Right forelimb (tissue), 1 donor: ENCODE data around the gene MAK.
"Not testable (repeated sequence)": the region's sequence is repeated elsewhere in the genome, so short reads cannot be mapped to it uniquely, and the experiment has no call there.

ENCODE experiments used
- DNase-seq: peaks from one replicate; pipeline ENCODE4 v3.0.0-alpha.2; 2018

Gene MAK

DNA sequence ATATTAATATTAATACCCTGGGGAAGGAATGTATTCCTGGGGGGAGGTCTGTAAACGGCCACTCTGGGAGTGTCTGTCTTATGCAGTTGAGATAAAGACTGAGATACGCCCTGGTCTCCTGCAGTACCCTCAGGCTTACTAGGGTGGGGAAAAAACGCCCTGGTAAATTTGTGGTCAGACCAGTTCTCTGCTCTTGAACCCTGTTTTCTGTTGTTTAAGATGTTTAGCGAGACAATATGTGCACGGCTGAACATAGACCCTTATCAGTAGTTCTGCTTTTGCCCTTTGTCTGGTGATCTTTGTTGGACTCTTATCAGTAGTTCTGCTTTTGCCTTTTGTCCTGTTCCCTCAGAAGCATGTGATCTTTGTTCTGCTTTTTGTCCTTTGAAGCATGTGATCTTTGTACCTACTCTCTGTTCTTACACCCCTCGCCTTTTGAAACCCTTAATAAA is 15.5 kb upstream of the MAK start:
- DNase-seq, result not testable (repeated sequence)

DNA sequence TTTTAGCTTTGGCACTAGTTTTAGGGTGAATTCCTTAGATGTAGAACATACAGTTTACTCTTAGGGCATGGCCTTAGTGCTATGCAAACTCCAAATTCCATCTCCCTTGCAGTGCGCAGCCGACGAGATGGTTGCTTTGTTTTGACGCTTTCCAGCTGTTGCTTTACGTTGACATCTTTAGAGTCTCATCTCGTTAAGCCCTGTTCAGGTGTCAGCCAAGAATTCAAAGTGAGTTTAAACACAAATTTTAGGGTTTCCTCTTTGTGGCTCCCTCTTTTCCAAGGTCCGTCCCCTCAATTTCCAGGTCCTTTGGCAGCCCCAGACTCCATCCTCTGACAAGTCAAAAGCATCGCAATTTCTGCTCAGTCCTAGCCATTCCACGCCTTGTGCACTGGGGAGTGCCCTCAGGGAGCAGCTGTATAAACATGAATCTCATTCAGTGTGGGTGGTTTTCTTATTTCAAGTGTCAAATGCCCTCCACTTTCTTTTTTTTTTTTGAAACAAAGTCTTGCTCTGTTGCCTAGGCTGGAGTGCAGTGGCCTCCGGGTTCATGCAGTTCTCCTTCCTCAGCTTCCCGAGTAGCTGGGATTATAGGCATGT is 14.1 kb upstream of the MAK start:
- DNase-seq, result no peak

DNA sequence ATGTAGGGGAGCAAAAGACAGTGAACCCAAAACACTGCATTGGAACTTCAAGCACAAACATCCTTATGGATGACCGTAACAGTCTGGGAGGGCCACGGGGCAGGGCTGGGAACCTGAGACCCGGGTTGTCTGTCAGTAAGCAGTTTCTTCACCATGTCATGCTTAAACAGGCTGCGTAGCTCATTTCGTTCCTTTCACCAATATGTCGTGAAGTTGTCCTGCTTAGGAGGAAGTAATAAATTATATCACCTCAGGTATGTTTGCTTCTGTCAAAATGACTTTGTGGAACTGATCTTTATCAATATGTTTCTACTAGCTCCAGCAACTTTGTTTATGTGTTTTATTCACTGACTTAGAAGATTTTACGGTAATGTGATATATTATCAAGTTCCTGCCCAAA is 12.4 kb upstream of the MAK start:
- no peak for DNase-seq

- no peak for DNase-seq
Measured at GRCh38 chr6:10849901-10850300, 11.6 kb upstream of the MAK start.

GRCh38 chr6:10847684-10848083 is 9.3 kb upstream of the MAK start:
- no peak for DNase-seq

DNA sequence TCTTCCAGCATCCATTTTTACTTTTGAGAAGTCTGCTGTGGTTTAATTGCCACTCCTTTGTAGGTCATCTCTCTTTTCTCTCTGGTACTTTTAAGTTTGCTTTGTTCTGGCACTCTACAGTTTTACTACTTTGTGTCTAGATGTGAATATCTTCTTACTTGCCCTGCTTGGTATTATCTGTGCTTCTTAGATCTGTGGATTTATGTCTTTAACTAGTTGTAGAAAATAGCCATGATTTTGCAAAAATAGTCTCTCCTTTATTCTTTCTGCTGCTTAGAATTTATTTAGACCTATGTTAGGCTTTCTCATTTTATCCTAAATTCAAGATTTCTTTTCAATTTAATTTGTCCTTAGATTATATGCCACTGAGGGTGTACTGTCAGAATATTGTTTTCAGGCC is 5.2 kb upstream of the MAK start:
- DNase-seq, result no peak

GRCh38 chr6:10838794-10839333 is 525 bp upstream of the MAK start:
- DNase-seq, result no peak

DNA sequence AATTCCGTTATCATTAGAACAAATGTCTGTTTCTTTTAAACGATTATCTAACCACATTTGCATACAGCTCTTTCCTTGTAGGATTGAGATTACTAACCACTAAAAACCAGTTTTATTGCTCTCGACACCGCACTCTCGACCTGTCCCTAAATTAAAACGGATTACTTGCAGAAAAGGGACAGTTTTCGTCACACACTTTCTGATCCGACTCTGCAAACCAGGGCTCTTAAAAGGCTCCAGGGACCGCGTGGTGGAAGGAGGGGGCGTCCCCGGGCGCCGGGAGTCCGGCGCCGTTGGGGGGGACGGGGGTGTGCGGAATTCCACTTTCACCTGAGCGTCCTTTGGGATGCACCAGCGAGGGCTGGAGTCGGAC is 731 bp downstream of the MAK start:
- peak; percentile 43 for DNase-seq

DNA sequence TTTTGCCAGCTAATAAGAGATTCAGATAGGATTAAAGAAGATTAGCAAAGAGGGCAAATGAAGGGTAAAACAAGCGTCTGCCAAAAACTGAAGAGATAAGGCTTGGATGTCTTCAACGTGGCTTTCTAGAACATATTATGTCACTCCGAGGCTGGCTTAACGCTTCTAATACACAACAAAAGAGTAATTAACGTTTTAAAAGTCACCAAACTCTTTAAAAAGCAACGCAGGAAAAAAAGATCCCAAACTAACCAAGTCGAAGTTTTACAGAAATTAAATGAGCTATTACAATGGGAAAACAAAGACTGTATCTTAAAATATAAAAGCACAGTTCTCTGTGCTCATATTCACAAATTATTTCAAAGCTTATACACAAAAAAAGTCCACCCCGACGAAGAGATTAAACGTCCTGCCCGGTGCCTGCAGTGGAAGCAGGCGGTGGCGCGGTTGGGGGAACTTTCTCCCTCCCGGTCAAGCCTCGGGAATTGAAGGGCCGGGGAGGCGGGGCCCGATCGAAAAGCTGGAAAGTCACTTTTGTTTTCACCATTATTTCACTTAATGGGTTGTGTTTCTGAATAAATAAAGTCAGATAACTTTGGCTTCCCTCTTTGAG is 1.2 kb downstream of the MAK start:
- peak; percentile 47 for DNase-seq

DNA sequence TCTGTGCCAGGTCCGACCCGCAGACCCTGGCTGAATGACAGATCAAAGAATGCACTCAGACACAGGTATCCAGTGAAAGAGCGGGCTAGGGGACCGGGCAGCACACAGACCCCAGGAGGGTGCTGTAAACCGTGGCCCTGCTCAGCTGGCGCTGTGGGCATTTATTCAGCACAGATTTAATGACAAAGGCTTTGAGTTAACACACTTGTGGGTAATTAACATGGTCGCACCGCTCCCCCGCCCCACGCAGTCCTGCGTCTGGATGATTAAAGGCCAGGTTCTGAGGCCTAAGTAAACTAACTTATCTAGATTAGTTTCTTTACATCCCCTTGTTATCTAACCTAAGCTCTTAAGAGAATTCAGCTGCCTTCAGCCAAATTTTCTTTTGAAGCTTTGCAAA is 3.5 kb downstream of the MAK start:
- DNase-seq, result no peak

GRCh38 chr6:10831609-10832008 is 6.7 kb downstream of the MAK start:
- DNase-seq, result no peak

- DNase-seq, result no peak
Measured at GRCh38 chr6:10824819-10825218, 13.5 kb downstream of the MAK start.

DNA sequence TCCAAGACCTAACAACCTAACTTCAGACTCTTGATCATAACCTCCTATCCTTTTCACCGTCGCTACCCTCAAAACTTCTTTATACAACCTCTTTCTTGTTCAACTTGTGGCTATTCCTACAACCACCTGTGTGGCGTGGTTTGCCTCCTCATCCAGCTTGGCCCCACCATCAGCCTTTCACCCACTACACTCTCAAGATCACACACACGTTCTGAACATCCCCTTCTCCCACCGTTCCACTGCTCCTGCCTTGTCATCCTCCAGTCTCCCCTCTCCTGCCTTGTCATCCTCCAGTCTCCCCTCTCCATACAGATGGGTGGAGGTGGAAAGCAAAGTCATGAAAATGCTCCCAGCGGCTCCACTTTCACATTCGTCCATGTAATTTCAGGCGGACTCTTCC is 14.0 kb downstream of the MAK start:
- DNase-seq, result no peak

DNA sequence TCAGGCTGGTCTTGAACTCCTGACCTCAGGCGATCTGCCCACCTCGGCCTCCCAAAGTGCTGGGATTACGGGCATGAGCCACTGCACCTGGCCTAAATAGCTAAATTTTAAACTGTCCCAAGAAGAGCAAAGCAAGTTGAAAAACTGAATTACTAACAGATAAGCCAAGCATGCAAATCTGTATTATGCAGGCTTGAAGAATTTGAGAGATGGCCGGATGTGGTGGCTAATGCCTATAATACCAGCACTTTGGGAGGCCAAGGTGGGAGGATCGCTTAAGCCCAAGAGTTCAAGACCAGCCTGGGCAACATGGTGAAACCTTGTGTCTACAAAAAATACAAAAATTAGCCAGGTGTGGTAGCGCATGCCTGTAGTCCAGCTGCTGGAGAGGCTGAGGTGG is 24.2 kb downstream of the MAK start:
- DNase-seq, result not testable (repeated sequence)

DNA sequence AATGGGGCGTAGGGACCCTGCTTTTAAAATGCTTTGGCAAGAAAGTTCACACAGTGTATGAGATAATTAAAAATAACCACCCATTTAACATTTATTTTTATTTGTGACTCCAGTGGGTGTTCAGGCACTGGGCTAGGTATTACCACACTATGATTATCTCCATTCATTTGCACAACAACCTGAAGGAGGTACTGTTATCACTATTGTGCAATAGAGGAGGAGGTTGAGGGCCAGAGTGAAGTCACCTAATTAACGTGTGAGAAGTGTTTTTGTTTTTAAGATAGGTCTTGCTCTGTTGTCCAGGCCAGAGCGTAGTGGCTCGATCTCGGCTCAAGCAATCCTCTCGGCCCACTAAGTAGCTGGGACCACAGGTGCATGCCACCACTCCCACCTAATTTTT is 29.2 kb downstream of the MAK start:
- DNase-seq, result no peak

- DNase-seq, result no peak
Measured at GRCh38 chr6:10808376-10808775, 30.0 kb downstream of the MAK start.

DNA sequence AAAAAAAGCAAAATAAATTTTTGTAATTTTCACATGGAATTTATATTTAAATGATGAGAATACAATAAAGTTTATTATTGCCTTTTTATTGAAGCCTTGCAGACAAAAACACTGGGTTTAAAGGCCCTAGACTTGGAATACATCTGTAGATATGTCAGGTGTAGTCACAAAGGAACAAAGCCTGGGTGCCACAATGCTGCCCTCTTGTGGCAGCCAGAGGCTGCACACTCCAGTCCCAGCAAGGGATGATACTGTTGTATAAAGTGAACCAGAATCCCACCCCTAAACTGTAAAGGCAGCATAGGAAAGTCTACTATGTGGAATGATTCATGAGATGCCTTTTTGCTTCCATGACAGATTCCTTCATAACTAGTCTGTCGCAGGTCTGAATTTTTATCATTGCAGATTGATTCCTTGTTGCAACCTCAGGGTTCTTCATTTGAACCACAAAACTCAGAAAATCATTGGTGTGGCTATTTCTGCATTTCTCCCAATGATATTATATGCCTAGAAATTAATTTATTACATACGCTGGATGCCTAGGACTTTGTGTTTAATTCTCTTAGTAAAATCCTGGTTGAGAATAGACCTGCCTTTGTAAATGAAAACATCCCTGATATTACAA is 37.0 kb downstream of the MAK start:
- peak; percentile 65 for DNase-seq

DNA sequence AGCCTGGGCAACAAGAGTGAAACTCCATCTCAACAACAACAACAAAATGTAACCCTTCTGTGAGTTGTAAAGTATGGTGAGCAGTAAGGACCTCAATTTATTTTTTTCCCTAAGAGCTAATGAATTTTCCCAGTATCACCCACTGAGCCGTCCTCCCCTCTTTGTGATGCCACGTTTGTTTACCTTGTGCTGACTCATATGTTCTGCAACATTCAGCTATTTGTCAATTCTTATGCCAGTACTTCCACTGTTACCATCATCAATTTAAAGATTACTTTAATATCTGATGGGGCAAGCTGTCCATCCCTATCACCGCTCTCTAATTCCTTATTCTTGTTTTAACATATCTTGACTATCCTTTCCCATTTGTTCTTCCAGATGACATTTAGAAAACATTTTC is 37.5 kb downstream of the MAK start:
- DNase-seq, result no peak

GRCh38 chr6:10794239-10794638 is 44.1 kb downstream of the MAK start:
- no peak for DNase-seq

- no peak for DNase-seq
Measured at GRCh38 chr6:10793695-10794094, 44.6 kb downstream of the MAK start.

- no peak for DNase-seq
Measured at GRCh38 chr6:10793035-10793434, 45.3 kb downstream of the MAK start.

GRCh38 chr6:10792101-10792500 is 46.2 kb downstream of the MAK start:
- no peak for DNase-seq

GRCh38 chr6:10791673-10792072 is 46.7 kb downstream of the MAK start:
- DNase-seq, result no peak

DNA sequence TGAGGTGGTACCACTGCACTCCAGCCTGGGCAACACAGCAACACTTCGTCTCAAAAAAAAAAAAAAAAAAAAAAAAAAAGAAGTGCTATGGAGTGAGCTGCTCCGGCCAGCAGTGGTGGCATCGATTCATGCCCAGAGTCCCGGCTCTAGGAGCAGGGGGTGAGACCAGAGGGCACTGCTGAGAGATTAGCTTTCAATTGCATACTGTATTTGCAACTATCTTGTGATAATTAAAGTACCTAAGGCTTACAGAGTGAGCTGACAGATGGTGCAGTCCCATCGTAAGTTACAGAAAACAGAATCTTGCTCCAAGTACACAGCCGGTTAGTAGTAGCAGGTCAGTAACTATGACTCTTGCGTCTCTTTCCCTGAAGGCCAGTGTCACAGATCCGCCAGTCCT is 59.3 kb downstream of the MAK start:
- DNase-seq, result no peak

- DNase-seq, result no peak
Measured at GRCh38 chr6:10778230-10778629, 60.1 kb downstream of the MAK start.
